NCI-H510A (cell line): ENCODE measurements around the gene CCND2.
"Not testable (repeated sequence)": the region's sequence is repeated elsewhere in the genome, so short reads cannot be mapped to it uniquely, and the experiment has no call there.

Experiments
- DNase-seq: peaks from one replicate; lab custom pipeline; 2025; lab: John Stamatoyannopoulos, UW

CCND2 gene

DNA sequence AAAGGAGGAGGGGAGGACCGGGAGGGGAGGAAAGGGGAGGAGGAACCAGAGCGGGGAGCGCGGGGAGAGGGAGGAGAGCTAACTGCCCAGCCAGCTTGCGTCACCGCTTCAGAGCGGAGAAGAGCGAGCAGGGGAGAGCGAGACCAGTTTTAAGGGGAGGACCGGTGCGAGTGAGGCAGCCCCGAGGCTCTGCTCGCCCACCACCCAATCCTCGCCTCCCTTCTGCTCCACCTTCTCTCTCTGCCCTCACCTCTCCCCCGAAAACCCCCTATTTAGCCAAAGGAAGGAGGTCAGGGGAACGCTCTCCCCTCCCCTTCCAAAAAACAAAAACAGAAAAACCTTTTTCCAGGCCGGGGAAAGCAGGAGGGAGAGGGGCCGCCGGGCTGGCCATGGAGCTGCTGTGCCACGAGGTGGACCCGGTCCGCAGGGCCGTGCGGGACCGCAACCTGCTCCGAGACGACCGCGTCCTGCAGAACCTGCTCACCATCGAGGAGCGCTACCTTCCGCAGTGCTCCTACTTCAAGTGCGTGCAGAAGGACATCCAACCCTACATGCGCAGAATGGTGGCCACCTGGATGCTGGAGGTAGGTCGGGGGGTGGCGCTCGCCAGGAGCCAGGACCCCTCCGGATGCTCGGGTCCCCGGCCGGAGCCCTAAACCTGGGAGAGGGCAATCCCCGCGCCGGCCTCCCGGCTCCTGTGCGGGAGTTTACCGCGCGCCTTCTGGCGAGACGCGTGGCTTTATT lies at the start of gene CCND2:
Gene CCND2 (plus strand): TSS at position 111 of the 744 bp plus-strand sequence. CDS start 279 bp downstream, at position 390.
- DNase-seq: peak; percentile 13

DNA sequence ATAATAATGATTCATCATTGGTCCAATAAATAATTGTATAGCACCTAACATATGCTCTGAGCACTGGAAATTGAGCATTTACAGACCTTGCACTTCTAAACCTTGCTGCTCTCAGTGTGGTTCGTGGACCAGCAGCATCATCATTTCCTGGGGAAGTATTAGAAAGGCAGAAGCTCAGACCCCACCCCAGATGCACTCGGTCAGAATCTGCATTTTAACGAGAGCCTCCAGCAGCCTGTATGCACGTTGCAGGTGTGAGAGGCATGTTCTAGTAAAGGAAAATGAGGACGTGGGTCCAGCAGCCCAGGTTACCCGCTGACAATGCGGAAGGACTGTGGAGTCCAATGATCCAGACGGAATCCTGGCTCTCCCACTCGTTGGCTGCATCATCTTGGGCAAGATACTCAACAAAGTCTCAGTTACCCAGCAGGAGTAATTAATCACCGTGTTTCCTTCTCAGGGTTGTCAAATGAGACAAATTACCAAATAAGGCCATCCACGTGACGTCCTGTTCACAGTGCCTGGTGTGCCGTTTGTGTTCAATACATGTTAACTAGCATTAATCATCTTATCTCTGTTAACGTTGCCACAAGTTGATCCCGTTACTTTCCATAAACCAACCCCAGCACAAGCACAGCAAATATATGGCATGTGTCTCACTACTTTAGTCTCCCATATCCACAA lies 49.2 kb upstream of the CCND2 start:
- DNase-seq: no peak

DNA sequence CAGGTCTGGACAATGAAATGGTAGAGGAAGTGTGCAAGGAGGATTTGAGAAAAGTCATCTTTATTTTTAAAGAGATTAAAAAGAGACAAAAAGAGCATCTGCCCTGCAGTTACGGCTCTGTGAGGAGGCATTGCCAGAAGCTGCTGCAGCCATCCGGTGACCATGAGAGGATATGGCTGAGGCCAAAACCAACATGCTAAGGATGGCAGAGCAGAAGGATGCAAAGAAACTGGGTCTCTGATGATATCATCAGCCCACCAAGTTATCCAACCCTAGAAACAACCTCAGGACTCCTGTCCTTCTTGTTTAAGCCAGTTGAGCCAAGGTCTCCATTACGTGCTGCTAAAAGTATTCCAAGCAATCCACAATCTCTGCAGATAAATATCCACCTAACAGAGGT lies 48.0 kb upstream of the CCND2 start:
- DNase-seq: no peak

DNA sequence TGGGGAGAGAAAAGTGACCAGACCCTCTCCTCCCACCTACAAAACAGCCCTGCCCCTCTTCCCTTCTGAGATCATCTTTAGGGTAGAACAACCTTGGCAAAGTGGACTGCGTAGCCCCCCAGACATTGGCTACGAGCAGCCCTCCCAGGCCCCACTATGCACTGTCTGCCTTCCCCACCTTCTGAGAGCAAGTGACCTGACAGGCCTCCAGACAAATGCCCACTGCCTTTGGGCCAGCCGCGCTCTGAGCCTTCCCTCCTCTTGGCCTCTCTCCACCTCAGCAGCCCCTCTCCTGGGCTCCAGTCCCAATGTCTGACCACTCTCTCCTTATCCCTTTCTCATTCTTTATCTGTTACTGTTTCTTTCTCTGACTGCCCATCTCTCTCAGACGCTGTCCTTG lies 46.5 kb upstream of the CCND2 start:
- no peak for DNase-seq

DNA sequence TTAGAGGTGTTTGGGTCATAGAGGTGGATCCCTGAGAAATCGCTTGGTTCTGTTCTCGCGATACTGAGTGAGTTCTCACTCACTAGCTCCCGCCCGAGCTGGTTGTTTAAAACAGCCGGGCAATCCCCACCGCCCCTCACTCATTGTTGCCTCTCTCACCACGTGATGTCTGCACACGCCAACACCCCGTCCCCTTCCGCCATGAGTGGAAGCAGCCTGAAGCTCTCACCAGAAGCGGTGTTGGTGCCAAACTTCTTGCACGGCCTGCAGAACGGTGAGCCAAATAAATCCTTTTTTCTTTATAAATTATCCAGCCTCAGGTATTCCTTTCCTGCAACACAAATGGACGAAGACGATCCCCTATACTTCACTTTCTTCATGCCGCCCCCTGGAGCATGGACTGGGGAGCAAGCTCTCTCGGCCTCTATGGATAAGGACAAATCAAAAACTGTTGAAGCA lies 45.4 kb upstream of the CCND2 start:
- no peak for DNase-seq

DNA sequence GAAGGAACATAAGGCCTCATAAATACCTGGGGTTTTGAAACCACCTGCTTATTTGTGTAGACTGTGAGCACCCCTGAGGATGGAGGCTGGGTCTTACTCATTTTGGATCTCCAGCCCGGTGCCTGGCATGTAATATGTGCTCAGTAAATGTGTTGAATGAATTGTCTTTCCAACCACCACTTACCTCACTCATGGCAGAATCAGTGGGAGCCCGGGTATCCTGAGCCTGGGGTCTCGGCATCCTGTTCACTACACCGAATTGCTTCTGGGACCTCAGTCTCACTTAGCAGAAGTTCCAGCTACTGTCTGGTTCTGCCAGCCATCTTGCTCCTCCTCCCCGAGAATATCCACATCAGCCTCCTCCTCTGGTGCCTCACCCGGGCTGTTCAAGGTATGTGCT lies 43.0 kb upstream of the CCND2 start:
- no peak for DNase-seq

DNA sequence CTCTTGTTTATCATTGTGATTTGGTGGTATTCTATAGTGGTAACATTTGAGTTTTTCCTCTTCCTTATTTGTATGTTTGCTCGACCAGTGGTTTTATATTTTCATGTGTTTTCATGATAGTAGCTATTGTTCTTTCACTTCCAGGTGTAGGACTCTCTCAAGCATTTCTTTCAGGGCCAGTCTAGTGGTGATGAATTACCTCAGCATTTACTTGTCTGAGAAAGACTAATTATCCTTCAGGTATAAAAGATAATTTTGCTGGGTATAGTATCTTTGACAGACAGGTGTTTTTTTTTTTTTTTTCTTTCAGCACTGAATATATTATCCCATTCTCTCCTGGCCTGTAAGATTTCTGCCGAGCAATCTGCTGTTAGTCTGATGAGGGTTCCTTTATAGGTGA lies 35.0 kb upstream of the CCND2 start:
- no peak for DNase-seq

DNA sequence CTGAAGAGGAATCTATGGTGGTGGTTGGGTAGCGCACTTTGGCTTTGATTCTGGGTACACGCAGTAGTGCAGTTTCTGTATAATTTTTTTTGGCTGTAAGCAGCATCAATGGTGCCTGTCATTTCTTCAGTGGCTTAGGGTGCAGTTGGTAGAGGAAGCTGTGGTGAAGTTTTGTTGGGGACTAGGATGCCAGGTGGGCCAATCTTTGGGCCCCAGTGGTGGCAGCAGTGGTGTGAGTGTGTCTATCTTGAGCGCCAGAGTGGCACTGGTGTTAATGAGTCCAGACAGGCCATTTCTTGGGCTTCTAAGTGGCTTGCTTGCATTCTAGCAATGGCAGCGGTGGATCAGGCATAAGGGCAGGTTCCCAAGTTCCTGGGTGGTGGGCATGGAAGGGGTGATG lies 33.8 kb upstream of the CCND2 start:
- DNase-seq: no peak

DNA sequence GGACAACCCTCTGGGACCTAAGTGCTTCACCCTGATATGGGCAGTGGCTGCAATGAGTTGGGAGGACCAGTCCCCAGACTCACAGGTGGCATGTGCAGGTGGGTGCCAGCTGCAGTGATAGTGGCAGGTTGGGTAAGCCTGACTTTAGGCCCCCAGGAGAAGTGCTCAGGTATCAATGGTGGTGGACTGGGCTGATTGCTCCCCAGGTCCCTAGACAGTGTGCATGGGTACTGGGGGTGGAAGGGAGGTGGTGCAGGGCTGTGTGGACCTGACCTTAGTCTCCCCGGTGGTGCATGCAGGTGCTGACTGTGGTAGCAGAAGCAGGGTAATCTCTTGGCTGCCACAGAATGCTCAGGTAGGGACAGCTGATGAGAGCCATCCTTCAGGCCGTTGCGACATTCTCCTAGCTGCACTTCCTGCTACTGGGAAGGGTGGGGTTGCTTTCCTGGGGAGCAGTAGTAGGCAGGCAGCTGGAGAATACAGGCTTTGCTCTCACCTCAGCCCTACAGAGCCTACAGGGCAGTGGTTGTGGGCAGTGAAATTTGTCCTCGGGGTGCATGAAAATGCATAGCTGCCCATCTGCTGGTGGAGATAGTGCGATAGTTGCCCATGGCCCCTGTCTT lies 33.3 kb upstream of the CCND2 start:
- no peak for DNase-seq

DNA sequence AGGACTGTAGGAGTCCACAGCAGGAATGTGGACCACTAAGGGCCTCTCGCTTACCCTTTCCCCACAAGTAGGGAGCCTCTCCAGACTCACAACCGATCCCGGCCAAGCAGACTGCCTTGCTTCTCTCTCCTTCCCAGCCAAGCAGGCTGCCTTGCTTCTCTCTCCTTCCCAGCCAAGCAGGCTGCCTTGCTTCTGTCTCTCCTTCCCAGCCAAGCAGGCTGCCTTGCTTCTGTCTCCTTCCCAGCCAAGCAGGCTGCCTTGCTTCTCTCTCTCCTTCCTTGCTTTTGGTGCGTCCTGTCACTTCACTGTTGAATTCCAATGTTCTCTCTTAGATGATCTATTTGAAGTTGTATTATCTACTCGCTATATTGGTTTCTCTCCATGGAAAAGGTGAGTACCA lies 32.6 kb upstream of the CCND2 start:
- DNase-seq: no peak

DNA sequence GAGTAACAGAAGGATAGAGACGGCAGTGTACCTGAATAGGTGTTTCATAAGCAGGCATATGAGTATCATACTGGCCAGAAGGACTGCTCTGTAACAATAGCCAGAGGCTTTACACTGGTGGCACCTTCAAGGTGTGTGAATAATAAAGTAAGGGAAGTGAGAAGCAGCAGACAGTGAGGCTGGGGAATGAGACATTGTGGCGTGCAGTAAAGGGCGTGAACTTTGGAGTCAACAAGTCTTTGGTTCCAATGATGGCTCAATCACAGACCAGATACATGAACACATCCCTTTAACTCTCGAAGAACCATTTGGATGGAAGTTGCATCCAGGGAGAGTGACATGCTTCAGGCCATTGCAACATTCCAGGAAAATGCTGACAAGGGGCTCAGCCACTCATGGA lies 32.0 kb upstream of the CCND2 start:
- DNase-seq: no peak

DNA sequence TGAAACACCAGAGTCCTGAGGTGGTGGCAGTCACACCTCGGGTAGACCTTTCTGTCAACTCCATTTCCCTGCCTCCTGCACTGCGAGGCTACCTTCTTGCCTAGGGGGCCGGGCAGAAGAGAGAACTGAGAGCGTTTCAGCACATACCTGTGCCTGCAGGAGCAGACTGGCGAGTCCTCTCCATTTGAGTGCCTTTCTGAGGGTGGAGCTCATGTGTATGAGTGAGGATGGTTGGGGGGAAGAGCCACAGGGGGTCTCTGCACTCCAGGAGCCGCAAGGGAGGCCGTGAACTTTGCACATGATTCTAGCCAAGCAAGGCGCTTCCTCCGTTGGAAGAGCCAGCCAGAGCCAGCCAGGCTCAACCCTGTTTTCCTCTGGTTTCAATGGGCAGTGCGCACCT lies 31.0 kb upstream of the CCND2 start:
- DNase-seq: no peak

DNA sequence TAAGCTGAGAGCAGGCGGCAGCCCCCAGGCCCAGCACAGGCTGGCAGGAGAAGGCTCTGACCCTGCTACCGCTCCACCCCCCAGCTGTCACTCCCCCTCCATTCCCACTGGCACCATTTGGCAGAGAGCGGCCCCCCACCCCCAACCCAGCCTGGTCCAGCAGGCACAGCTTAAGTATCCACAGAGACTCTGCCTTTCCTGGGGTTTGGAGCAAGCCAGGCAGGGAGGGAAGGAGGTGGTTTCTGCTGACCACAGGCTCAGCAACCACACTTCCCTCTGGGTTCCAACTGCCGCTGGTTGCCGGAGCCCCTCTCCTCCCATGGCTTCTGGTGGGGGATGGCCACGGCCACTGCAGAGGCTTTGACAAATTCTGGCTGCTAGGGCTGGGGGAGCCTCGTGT lies 30.5 kb upstream of the CCND2 start:
- DNase-seq: no peak

DNA sequence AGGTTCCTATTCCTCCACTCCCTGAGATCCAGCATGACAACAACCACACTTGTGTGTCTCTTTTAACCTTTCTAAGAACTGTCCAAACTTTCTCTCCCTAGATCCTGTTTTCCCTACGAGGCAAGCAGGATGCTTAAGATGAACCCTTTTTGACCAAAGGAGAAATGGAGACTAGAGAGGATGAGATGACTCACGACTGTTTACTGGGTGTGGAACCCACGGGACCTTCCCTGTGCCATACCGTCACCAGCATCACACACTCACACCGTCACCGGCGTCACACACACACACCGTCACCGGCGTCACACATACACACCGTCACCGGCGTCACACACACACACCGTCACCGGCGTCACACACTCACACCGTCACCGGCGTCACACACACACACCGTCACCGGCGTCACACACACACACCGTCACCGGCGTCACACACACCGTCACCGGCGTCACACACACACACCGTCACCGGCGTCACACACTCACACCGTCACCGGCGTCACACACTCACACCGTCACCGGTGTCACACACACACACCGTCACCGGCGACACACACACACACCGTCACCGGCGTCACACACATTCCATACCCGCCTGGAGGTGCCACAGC lies 30.0 kb upstream of the CCND2 start:
- not testable (repeated sequence) for DNase-seq

DNA sequence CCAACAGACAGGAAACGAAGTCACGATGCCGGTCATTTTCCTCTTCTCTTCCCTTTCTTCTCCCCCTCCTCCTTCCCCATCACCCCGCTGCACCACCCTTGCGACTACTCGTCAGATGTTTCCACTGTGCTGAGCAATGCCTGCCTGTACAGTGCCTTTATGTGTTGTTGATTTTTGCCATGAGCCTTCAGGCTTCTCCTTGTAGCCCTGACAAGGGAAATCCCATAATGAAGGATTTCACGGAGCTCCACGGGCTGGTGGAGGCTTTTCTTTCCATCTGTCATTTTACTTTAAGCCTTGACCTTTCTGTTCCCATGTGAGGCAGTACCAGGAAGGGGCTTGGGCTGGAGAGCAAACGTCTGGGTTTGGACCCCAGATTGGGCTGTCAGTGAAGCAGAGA lies 28.7 kb upstream of the CCND2 start:
- no peak for DNase-seq

DNA sequence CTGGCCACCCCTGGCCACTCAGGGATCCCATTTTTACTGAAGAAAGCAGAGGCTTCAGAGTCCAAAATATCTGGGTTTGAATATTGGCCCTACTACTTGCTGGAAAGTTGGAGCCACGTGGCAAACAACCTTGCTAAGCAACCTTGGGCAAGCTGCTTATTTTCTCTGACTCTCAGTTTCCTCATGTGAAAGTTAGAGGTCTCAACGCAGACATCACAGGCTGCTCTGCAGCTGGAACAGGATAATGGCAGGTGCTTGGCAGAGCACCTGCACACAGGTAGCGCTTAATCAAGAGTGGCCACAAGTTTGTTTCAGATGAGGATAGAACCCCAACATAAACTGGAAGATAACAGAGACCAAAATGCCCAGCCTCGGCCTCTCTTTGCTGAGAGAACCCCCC lies 28.1 kb upstream of the CCND2 start:
- no peak for DNase-seq

DNA sequence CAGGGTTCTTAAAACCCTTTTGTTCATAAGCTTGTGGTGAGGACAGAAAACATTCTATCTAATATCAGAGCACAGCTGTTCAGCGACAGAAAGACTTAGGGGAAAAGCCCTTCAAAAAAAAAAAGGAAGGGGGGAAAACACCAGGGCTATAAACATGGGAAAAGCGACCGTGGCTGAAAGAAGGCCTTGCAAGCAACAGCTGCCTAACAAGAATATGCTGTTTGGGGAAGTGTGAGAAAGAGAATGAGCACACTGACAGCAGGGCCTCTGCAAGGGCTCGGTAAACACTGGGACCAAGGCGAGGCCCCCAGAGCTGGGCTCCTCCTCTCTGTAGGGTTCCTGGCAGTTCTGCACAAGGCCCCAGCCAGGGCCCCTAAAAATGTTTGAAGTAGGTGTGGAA lies 27.4 kb upstream of the CCND2 start:
- no peak for DNase-seq

DNA sequence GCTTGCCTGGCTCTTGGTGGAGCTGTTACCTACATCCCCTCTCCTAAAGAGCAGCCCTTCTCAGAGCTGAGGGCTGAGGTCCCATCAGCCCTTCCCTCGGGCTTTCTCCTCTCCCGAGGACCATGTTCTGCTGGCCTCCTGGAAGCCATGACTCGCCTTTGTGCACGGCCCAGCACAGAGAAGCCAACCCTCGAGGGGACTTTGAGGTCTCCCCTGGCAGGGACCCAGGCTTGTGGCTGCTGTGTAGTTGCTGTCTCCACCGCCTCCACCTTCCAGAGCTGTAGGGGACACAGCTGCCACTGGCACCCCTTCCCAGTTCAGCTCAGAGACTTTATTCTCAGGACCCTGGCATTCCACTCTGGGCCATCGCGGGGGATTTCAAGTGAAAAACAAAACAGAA lies 22.9 kb upstream of the CCND2 start:
- DNase-seq: no peak

DNA sequence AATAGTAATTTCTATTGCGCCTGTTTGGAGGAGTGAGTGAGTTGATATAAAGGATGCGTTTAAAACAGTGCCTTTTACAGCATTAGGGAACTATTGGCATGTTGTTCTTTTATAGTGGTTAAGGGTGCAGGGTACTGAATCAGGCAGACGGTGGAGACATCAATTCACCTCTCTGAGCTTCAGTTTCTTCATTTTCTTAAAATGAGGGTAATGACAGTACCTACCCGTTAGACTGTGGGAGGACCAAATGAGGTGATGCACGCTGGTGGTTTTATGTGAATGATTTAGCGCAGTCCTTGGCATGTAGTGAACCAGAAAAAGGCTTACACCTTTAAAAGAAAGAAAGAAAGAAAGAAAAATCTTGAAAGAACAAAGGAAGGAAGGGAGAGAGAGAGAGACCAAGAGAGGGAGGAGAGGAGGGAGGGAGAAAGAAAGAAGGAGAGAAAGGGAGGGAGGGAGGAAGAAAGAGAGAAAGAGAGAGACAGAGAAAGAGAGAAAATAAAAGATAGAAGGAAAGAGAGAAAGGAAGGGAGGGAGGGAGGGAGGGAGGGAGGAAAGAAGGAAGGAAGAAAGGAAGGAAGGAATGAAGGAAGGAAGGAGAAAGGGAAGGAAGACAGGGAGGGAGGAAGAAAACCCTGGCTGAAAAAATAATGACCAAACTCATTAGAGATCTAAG lies 22.2 kb upstream of the CCND2 start:
- DNase-seq: no peak

DNA sequence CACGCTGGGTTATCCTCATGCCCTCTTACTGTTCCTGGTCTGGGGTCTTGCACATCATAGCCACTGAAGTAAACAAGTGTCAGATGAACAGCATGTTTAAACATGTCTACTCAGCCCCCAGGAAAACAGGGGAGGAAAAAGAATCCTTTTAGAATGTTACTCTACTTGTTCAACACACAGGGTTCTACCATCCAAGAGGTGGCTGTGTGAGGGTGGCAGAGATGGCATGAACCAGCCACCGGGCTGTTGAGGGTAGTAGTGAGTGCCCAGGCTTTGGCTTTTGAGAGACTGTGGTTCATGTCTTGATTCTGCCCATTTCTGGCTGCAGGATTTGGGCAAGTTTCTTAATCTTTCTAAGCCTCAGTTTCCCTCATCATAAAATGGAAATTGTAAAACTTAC lies 21.6 kb upstream of the CCND2 start:
- no peak for DNase-seq

DNA sequence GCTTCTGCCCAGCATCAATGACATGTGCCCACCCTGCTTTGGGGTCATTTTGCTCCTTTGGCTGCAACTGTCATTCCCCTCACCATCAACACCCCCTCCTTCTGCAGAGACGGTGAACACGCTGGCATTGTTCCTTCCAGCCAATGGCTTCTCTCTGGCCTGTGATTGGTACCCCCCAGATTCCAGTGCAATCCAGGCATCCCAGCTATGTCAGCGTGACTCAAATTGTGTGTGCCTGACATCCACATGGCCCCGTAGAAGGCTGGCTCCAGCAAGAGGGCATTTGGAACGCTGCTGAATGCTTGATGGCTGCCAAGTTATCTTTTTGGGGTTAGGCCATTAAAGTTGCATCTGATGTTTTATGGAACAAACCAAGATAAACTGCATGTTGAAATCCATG lies 21.0 kb upstream of the CCND2 start:
- no peak for DNase-seq
